H1 (cell line): ENCODE data around the gene DEFB128. TPM values are rescaled to one million over a fixed set of nuclear protein-coding genes. Genes with fewer than 3 reads are reported as not detected.

ENCODE experiments used
- CTCF ChIA-PET: fragments of 300-600 bp; sonication (Branson Sonifier 250); formaldehyde crosslinking; loops from one replicate; lab custom pipeline; 2021; ENCODE audit not compliant: partially characterized antibody; lab: Charles Lee
- POLR2A ChIA-PET: fragments of 300-600 bp; sonication (Branson Sonifier 250); formaldehyde crosslinking; loops from one replicate; lab custom pipeline; 2021; ENCODE audit warnings: inconsistent platforms; ENCODE audit not compliant: partially characterized antibody; lab: Charles Lee
- DNase-seq, 2 experiments: peaks; one replicate each; pipeline versions ENCODE4 v3.0.0 to v3.0.0-alpha.2; 2010 to 2022; ENCODE audit warnings: low spot score in 2 of 2, low read depth in 1 of 2, mixed read lengths in 1 of 2
- FAIRE-seq: peaks from 2 replicates; lab custom pipeline; 2011; peaks lifted over from hg19 to GRCh38; lab: Jason Lieb, UNC
- H2AFZ ChIP-seq: 2 replicates; pipeline ENCODE4 v1.8.1; 2012; ENCODE audit warnings: low read length, inconsistent platforms
- H2AK5ac ChIP-seq: 2 replicates; pipeline ENCODE4 v1.6.1; 2013; ENCODE audit warnings: low read depth, low read length
- H2BK120ac ChIP-seq: replicated peaks from 2 replicates; pipeline ENCODE3; 2013; ENCODE audit warnings: low read depth, low read length, inconsistent platforms
- H2BK12ac ChIP-seq: 2 replicates; pipeline ENCODE4 v1.6.1; 2013; ENCODE audit warnings: low read depth, low read length
- H2BK15ac ChIP-seq: 2 replicates; pipeline ENCODE4 v1.6.1; 2013; ENCODE audit warnings: low read length
- H2BK20ac ChIP-seq: 2 replicates; pipeline ENCODE4 v1.6.1; 2013; ENCODE audit warnings: low read length
- H2BK5ac ChIP-seq: 2 replicates; pipeline ENCODE4 v1.6.1; 2013; ENCODE audit warnings: low read depth, low read length
- H3K14ac ChIP-seq: 2 replicates; pipeline ENCODE4 v1.6.1; 2013; ENCODE audit warnings: inconsistent platforms; ENCODE audit not compliant: insufficient read length
- H3K18ac ChIP-seq: 2 replicates; pipeline ENCODE4 v1.6.1; 2013; ENCODE audit warnings: low read length; ENCODE audit errors: extremely low read depth
- H3K23ac ChIP-seq: 2 replicates; pipeline ENCODE4 v1.6.1; 2013; ENCODE audit warnings: inconsistent platforms; ENCODE audit not compliant: insufficient read length
- H3K23me2 ChIP-seq: 2 replicates; pipeline ENCODE4 v1.6.1; 2013; ENCODE audit warnings: low read depth, low read length
- H3K27ac ChIP-seq: 2 replicates; pipeline ENCODE4 v1.6.1; 2011; ENCODE audit warnings: low read depth, low read length, inconsistent platforms
- H3K27me3 ChIP-seq, 4 experiments: replicated peaks in 1 of 4; 1 replicate in 1 of 4; 2 replicates in 3 of 4; pipeline versions ENCODE4 v1.6.1 to v1.8.1; 2011 to 2013; ENCODE audit warnings: low read length in 3 of 4, mild to moderate bottlenecking in 3 of 4, inconsistent platforms in 2 of 4, mixed read lengths in 2 of 4, moderate library complexity in 1 of 4; ENCODE audit not compliant: control insufficient read depth in 3 of 4, insufficient read depth in 3 of 4; ENCODE audit errors: extremely low read depth in 1 of 4
- H3K36me3 ChIP-seq, 4 experiments: 2 replicates each; pipeline versions ENCODE4 v1.6.1 to v1.8.1; 2011 to 2013; ENCODE audit warnings: mild to moderate bottlenecking in 4 of 4, low read length in 3 of 4, moderate library complexity in 2 of 4, control low read depth in 1 of 4, inconsistent platforms in 1 of 4; ENCODE audit not compliant: insufficient read depth in 4 of 4, control insufficient read depth in 2 of 4
- H3K4ac ChIP-seq: replicated peaks from 2 replicates; pipeline ENCODE3; 2013; ENCODE audit warnings: low read length, low read depth, mixed read lengths, inconsistent platforms; ENCODE audit not compliant: insufficient read length
- H3K4me1 ChIP-seq, 4 experiments: replicated peaks in 1 of 4; 1 replicate in 1 of 4; 2 replicates in 3 of 4; pipeline versions ENCODE4 v1.6.1 to v1.8.1; 2011 to 2013; ENCODE audit warnings: low read length in 3 of 4, inconsistent platforms in 2 of 4, mixed read lengths in 1 of 4; ENCODE audit not compliant: insufficient read depth in 4 of 4, control insufficient read depth in 3 of 4
- H3K4me2 ChIP-seq, 2 experiments: 2 replicates each; pipeline versions ENCODE4 v1.6.1 to v1.8.1; 2011 to 2013; ENCODE audit warnings: low read depth in 2 of 2, low read length in 2 of 2, control low read depth in 1 of 2, inconsistent platforms in 1 of 2, mild to moderate bottlenecking in 1 of 2; ENCODE audit not compliant: insufficient read depth in 1 of 2
- H3K4me3 ChIP-seq, 4 experiments: fragments of 200-600, 300-600 bp in 1 of 4; sonication (generic), shearing (Covaris generic), sonication (Bioruptor Twin) in 1 of 4; 2 replicates each; pipeline versions ENCODE4 v1.5.1 to v1.8.1; 2011 to 2016; ENCODE audit warnings: low read length in 4 of 4, low read depth in 3 of 4, control low read depth in 2 of 4, inconsistent platforms in 2 of 4, mild to moderate bottlenecking in 2 of 4, mixed read lengths in 1 of 4, moderate library complexity in 1 of 4; ENCODE audit not compliant: insufficient read depth in 2 of 4; ENCODE audit errors: extremely low read depth in 1 of 4
- H3K56ac ChIP-seq: replicated peaks from 2 replicates; pipeline ENCODE3; 2013; ENCODE audit warnings: low read depth, mild to moderate bottlenecking, mixed read lengths, low read length, inconsistent platforms; ENCODE audit not compliant: insufficient read length
- H3K79me1 ChIP-seq: 2 replicates; pipeline ENCODE4 v1.6.1; 2013; ENCODE audit warnings: low read depth, low read length, control low read depth
- H3K79me2 ChIP-seq, 2 experiments: 2 replicates each; pipeline versions ENCODE4 v1.6.1 to v1.8.1; 2012 to 2013; ENCODE audit warnings: low read length in 2 of 2, mild to moderate bottlenecking in 2 of 2, inconsistent platforms in 1 of 2; ENCODE audit not compliant: insufficient read depth in 2 of 2, control insufficient read depth in 1 of 2
- H3K9ac ChIP-seq, 4 experiments: replicated peaks in 1 of 4; 1 replicate in 1 of 4; 2 replicates in 3 of 4; pipeline versions ENCODE4 v1.6.1 to v1.8.1; 2011 to 2013; ENCODE audit warnings: low read depth in 3 of 4, low read length in 3 of 4, control low read depth in 2 of 4, mild to moderate bottlenecking in 2 of 4, moderate library complexity in 2 of 4, inconsistent platforms in 1 of 4; ENCODE audit errors: extremely low read depth in 1 of 4
- H3K9me3 ChIP-seq, 2 experiments: 2 replicates each; pipeline versions ENCODE4 v1.6.1 to v1.8.1; 2012 to 2013; ENCODE audit warnings: mild to moderate bottlenecking in 2 of 2, moderate library complexity in 2 of 2, control low read depth in 1 of 2, inconsistent platforms in 1 of 2, low read depth in 1 of 2, low read length in 1 of 2, mixed read lengths in 1 of 2; ENCODE audit not compliant: insufficient read depth in 2 of 2
- H4K20me1 ChIP-seq, 2 experiments: replicated peaks in 1 of 2; 2 replicates each; pipeline versions ENCODE3 to v1.8.1; 2011 to 2013; ENCODE audit warnings: inconsistent platforms in 2 of 2, low read length in 2 of 2, mild to moderate bottlenecking in 1 of 2; ENCODE audit not compliant: insufficient read depth in 2 of 2, control insufficient read depth in 1 of 2
- H4K5ac ChIP-seq: 2 replicates; pipeline ENCODE4 v1.6.1; 2013; ENCODE audit warnings: low read length, low read depth, mixed read lengths, inconsistent platforms; ENCODE audit not compliant: insufficient read length
- H4K8ac ChIP-seq: 2 replicates; pipeline ENCODE4 v1.8.0; 2013; ENCODE audit warnings: mild to moderate bottlenecking, moderate library complexity, low read length, inconsistent platforms; ENCODE audit not compliant: insufficient read depth; ENCODE audit errors: extremely low read depth
- H4K91ac ChIP-seq: replicated peaks from 2 replicates; pipeline ENCODE3; 2013; ENCODE audit warnings: low read length, mixed read lengths, inconsistent platforms; ENCODE audit not compliant: insufficient read length
- CBX5 ChIP-seq: fragments of 300-800, 300-1000 bp; sonication (generic); IDR thresholded peaks from 2 replicates; pipeline ENCODE4 v1.7.1; 2016; ENCODE audit warnings: antibody characterized with exemption, low read length, low read depth
- JUN ChIP-seq: IDR thresholded peaks from 2 replicates; pipeline ENCODE4 v1.6.1; 2011; ENCODE audit warnings: low read depth, mild to moderate bottlenecking, improper control_type of control experiment, low read length
- JUND ChIP-seq: IDR thresholded peaks from 2 replicates; pipeline ENCODE4 v1.6.1; 2011; ENCODE audit warnings: mild to moderate bottlenecking, improper control_type of control experiment, low read length
- KDM1A ChIP-seq: fragments of 200-600, 300-600 bp; sonication (generic); IDR thresholded peaks from 2 replicates; pipeline ENCODE4 v1.7.1; 2016; ENCODE audit warnings: mild to moderate bottlenecking, low read length, borderline replicate concordance
- POLR2A ChIP-seq, 2 experiments: IDR thresholded peaks; 1 replicate in 1 of 2; 2 replicates in 1 of 2; pipeline ENCODE4 v1.6.1; 2011; ENCODE audit warnings: low read depth in 2 of 2, low read length in 2 of 2, mild to moderate bottlenecking in 2 of 2; ENCODE audit errors: control extremely low read depth in 1 of 2
- RFX5 ChIP-seq: IDR thresholded peaks from 2 replicates; pipeline ENCODE4 v1.6.1; 2011; ENCODE audit warnings: low read depth, low read length, improper control_type of control experiment, borderline replicate concordance
- RNF2 ChIP-seq: fragments of 200-900, 300-1000 bp; sonication (generic); IDR thresholded peaks from 2 replicates; pipeline ENCODE4 v1.7.1; 2016; ENCODE audit warnings: borderline replicate concordance, low read depth, mild to moderate bottlenecking, antibody characterized with exemption, low read length; ENCODE audit not compliant: poor library complexity, severe bottlenecking; ENCODE audit errors: missing control alignments
- RXRA ChIP-seq: IDR thresholded peaks from 2 replicates; pipeline ENCODE4 v1.6.1; 2011; ENCODE audit warnings: low read depth, mild to moderate bottlenecking, low read length, moderate library complexity; ENCODE audit not compliant: insufficient read depth
- SRF ChIP-seq: IDR thresholded peaks from 2 replicates; pipeline ENCODE4 v1.6.1; 2011; ENCODE audit warnings: mild to moderate bottlenecking, low read depth, low read length, moderate library complexity
- ZNF274 ChIP-seq: IDR thresholded peaks from 2 replicates; pipeline ENCODE4 v1.7.0; 2012; ENCODE audit warnings: low read length, borderline replicate concordance; ENCODE audit errors: extremely low read depth
- WGBS, 2 experiments: shearing (Covaris generic) in 1 of 2; methylation state at CpG; one replicate each; pipeline versions ENCODE4 v1.1.6 to v1.1.7; 2013 to 2015; ENCODE audit warnings: low lambda C conversion rate in 2 of 2, mixed read lengths in 2 of 2, inconsistent platforms in 1 of 2, low coverage in 1 of 2, missing lambda C conversion rate in 1 of 2; ENCODE audit not compliant: insufficient replicate concordance in 2 of 2, insufficient coverage in 1 of 2, insufficient read length in 1 of 2; ENCODE audit errors: extremely low coverage in 1 of 2, missing lambda C conversion rate in 1 of 2; 5-methylcytosine and 5-hydroxymethylcytosine counted together
- polyA plus RNA-seq, 7 experiments: library from polyadenylated mRNA; depleted of rRNA in 3 of 7; stranded (reverse) in 5 of 7; unstranded in 2 of 7; fragments of >200 nt in 5 of 7; fragments of 200-250 nt in 2 of 7; gene quantifications; 1 replicate in 5 of 7; 2 replicates in 1 of 7; 4 replicates in 1 of 7; pipeline versions ENCODE4 v1.2.1 to v1.2.3, GENCODE V29; 2011 to 2013; ENCODE audit warnings: missing spikeins in 2 of 7, mixed read lengths in 2 of 7
- total RNA-seq: library from RNA; stranded (reverse); fragmentation: NEBNext Ultra II Directional; extraction: Animal tissue kit (Norgen Biotek cat#: 25700); gene quantifications from 2 replicates; pipeline ENCODE4 v1.2.1, GENCODE V29; 2021
- TF ChIP-seq, protein P1 (sequence below): IDR thresholded peaks from 2 replicates; pipeline ENCODE4 v1.6.1; 2011; ENCODE audit warnings: low read depth, mild to moderate bottlenecking, low read length; ENCODE audit not compliant: insufficient read depth

Gene DEFB128
- total and polyA plus RNA-seq, 2 of the 8 experiments (the other 6 are each of a cell fraction or from before 2014, with no cell fraction given): not detected

DNA sequence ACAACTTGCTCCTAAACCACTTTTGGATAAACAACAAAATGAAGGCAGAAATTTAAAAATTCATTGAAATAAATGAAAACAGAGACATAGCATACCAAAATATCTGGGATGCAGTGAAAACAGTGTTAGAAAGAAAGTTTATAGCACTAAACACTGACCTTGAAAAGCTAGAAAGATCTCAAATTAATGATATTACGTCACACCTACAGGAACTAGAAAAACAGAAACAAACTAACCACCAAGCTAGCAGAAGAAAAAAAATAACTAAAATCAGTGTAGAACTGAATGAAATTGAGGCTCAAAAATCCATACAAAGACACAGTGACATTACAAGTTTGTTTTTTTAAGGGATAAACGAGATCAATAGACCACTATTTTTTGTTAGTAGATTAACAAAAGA is 5.2 kb downstream of the DEFB128 start:
- 60% methylated on average over 2 of the region's 2 CpGs; no CpG with 5 or more reads in 1 of the 2 experiments for WGBS, 2 experiments
- Histone ChIP-seq H3K4me3 (no peak overlapping the region), H3K9ac (no peak overlapping the region), H4K8ac (no peak overlapping the region), H2AFZ (no peak overlapping the region), H2AK5ac (no peak overlapping the region), H3K79me2 (no peaks in the 10 kb centered on the region), H4K5ac (no peak overlapping the region), H2BK12ac (no peak overlapping the region), H4K20me1 (no peaks in the 10 kb centered on the region), H3K4me1 (no peaks in the 10 kb centered on the region), H3K14ac (no peak overlapping the region), H3K36me3 (no peaks in the 10 kb centered on the region), H3K79me1 (no peaks in the 10 kb centered on the region), H2BK15ac (no peak overlapping the region), H3K27me3 (no peaks in the 10 kb centered on the region), H4K91ac (no peak overlapping the region), H3K23ac (no peak overlapping the region), H3K23me2 (no peaks in the 10 kb centered on the region), H3K18ac (no peak overlapping the region), H3K27ac (no peak overlapping the region), H3K9me3 (peaks cover 24 to 49% of the 10 kb centered on the region in 2 experiments; a peak in 3 of 4 replicates), H2BK120ac (no peak overlapping the region), H2BK20ac (no peak overlapping the region), H2BK5ac (no peak overlapping the region), H3K4me2 (no peak overlapping the region), H3K56ac (no peak overlapping the region), H3K4ac (no peak overlapping the region)
- FAIRE-seq (no peak), DNase-seq (no peak)
- TF ChIP-seq CBX5 (no peak), JUND (no peak), POLR2A (IDR thresholded peaks at IDR 0.05; ENCODE audit: control extremely low read depth in 1 of 2, low read depth in 2 of 2, low read length in 2 of 2) (no peak), KDM1A (no peak), ZNF274 (no peak), RNF2 (no peak), JUN (no peak), RXRA (no peak), SRF (no peak), RFX5 (no peak)
- TF ChIP-seq, protein P1, sequence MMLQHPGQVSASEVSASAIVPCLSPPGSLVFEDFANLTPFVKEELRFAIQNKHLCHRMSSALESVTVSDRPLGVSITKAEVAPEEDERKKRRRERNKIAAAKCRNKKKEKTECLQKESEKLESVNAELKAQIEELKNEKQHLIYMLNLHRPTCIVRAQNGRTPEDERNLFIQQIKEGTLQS: no peak
- ChIA-PET POLR2A (no interaction called here), CTCF (no interaction called here)
